ENCODE data around the gene SPATS1.
"Not testable (repeated sequence)": the region's sequence is repeated elsewhere in the genome, so short reads cannot be mapped to it uniquely, and the experiment has no call there.

SPATS1 gene

GRCh38 chr6:44327096-44327495 lies 15.4 kb upstream of the SPATS1 start:
- Mint-ChIP-seq H3K36me3 (no peaks in the 10 kb centered on the region), H3K4me1 (ENCODE audit: low read depth) (no peaks in the 10 kb centered on the region), H3K27ac (no peak overlapping the region), H3K4me3 (no peak overlapping the region), H3K9me3 (ENCODE audit: low read depth) (no peaks in the 10 kb centered on the region), H3K27me3 (peaks cover 10% of the 10 kb centered on the region)

DNA sequence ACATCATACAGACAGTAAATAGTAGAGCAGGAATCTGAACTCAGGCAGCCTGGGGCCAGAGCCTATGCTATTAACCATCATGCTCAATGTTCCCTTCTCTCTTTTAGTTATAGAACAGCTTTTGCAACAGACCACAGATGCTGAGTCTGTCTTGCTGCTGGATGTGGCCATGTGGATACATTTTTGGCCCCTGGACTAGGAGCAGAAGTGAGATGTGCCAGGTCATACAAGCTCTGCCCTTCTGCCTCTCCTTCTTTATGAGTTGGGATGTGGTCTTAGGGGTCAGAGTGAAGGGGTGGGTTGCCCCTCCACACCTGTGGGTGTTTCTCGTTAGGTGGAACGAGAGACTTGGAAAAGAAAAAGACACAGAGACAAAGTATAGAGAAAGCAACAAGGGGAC lies 14.7 kb upstream of the SPATS1 start:
- no peak overlapping the region for H3K4me3 Mint-ChIP-seq
- no peaks in the 10 kb centered on the region for H3K4me1 Mint-ChIP-seq (ENCODE audit: low read depth)
- no peak overlapping the region for H3K27ac Mint-ChIP-seq
- no peaks in the 10 kb centered on the region for H3K36me3 Mint-ChIP-seq
- H3K27me3 Mint-ChIP-seq = peaks cover 10% of the 10 kb centered on the region
- H3K9me3 Mint-ChIP-seq (ENCODE audit: low read depth) = no peaks in the 10 kb centered on the region

DNA sequence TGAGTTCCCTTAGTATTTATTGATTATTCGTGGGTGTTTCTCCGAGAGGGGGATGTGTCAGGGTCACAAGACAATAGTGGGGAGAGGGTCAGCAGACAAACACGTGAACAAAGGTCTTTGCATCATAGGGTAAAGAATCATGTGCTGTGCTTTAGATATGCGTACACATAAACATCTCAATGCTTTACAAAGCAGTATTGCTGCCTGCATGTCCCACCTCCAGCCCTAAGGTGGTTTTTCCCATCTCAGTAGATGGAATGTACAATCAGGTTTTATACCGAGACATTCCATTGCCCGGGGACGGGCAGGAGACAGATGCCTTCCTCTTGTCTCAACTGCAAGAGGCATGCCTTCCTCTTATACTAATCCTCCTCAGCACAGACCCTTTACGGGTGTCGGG lies 14.2 kb upstream of the SPATS1 start:
- not testable (repeated sequence) for H3K9me3 Mint-ChIP-seq (ENCODE audit: low read depth); H3K4me1 Mint-ChIP-seq (ENCODE audit: low read depth); H3K27ac Mint-ChIP-seq; H3K36me3 Mint-ChIP-seq; H3K4me3 Mint-ChIP-seq
- H3K27me3 Mint-ChIP-seq = peaks cover 10% of the 10 kb centered on the region

DNA sequence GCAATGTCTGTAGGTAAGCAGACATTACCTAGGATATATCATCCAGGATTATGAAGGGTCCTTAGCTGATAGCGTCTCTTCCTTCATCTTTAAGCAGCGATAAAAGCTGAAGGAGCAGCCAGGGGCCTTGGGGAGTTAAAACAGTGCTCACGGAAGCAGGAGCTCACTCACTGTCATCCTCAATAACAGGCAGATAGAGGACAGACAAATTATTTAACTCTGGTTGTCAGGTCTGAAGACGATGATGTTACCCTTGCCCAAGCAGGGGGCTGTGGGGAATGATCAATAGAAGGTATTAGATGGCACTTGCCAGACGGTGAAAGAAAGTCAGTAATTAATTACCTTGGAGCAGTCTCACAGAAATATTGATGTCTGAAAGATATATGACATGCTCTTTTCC lies 12.6 kb upstream of the SPATS1 start:
- no peaks in the 10 kb centered on the region for H3K36me3 Mint-ChIP-seq
- H3K9me3 Mint-ChIP-seq (ENCODE audit: low read depth) = no peaks in the 10 kb centered on the region
- no peak overlapping the region for H3K4me3 Mint-ChIP-seq
- no peaks in the 10 kb centered on the region for H3K4me1 Mint-ChIP-seq (ENCODE audit: low read depth)
- H3K27ac Mint-ChIP-seq = no peak overlapping the region
- peaks cover 10% of the 10 kb centered on the region for H3K27me3 Mint-ChIP-seq

DNA sequence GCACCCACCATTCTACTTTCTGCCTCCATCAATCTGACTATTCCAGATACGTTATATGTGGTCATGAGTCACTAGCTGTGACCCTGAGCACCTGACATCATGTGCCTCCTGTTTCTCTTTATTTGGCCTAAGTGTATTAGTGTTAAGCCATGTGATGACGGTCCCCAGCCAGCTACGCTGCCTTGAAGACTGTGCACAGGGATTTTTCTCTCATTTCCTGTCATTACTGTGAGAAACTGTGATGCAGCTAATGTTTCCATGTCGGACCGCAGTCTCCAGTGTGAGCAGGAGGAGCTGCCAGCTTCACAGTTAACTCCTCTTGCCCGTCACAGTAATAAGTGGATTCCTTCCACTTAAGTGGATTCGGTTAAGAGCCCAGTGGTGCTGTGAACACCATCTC lies 9.9 kb upstream of the SPATS1 start:
- H3K4me1 Mint-ChIP-seq (ENCODE audit: low read depth) = no peaks in the 10 kb centered on the region
- no peaks in the 10 kb centered on the region for H3K36me3 Mint-ChIP-seq

DNA sequence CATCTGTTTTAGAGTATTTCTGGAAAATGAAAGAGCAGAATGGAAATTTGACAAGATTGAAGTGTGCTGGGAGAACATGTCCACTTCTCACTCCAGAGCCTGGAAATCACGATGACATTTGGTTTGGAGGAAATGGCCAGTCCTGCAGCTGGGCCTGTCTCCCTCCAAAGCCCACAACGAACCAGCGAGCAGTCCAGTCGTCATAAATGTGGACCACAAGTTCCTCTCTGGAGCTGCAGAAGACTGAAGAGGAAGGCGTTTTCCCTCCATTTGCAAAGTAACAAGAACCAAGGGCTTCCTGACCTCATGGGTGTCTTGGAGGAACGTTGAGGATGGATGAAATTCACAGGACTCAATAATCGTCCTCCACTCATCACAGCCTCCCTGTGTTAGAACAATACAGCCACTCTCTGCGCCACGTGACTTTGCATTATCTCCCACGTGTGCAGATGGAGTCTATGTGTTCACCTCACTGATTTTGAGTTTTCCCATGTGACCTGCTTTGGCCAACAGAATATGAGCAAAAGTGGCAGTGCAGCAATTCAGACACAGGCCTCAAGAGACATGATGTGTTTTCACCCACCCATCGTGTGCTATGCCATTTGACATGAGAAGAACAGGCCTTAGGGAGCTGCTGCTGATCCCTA lies 9.1 kb upstream of the SPATS1 start:
- Mint-ChIP-seq H3K4me3 (no peak overlapping the region), H3K4me1 (ENCODE audit: low read depth) (no peaks in the 10 kb centered on the region), H3K27me3 (peaks cover 10% of the 10 kb centered on the region), H3K27ac (no peak overlapping the region), H3K36me3 (no peaks in the 10 kb centered on the region), H3K9me3 (ENCODE audit: low read depth) (no peaks in the 10 kb centered on the region)

More for the DNA sequence above, 9.9 kb upstream of the SPATS1 start:
- Mint-ChIP-seq H3K9me3 (ENCODE audit: low read depth) (no peaks in the 10 kb centered on the region), H3K27ac (no peak overlapping the region), H3K4me3 (no peak overlapping the region), H3K27me3 (peaks cover 10% of the 10 kb centered on the region)

- no peaks in the 10 kb centered on the region for H3K36me3 Mint-ChIP-seq
- H3K27me3 Mint-ChIP-seq = peaks cover 10% of the 10 kb centered on the region
- no peak overlapping the region for H3K27ac Mint-ChIP-seq
- no peak overlapping the region for H3K4me3 Mint-ChIP-seq
- H3K9me3 Mint-ChIP-seq (ENCODE audit: low read depth) = no peaks in the 10 kb centered on the region
- H3K4me1 Mint-ChIP-seq (ENCODE audit: low read depth) = no peaks in the 10 kb centered on the region
Observed at GRCh38 chr6:44333942-44334341, 8.5 kb upstream of the SPATS1 start.

- no peak overlapping the region for H3K27ac Mint-ChIP-seq
- peaks cover 5% of the 10 kb centered on the region for H3K27me3 Mint-ChIP-seq
- no peaks in the 10 kb centered on the region for H3K36me3 Mint-ChIP-seq
- no peak overlapping the region for H3K4me3 Mint-ChIP-seq
- no peaks in the 10 kb centered on the region for H3K4me1 Mint-ChIP-seq (ENCODE audit: low read depth)
- no peaks in the 10 kb centered on the region for H3K9me3 Mint-ChIP-seq (ENCODE audit: low read depth)
Observed at GRCh38 chr6:44335631-44336030, 6.8 kb upstream of the SPATS1 start.

GRCh38 chr6:44338228-44339122 lies 4.0 kb upstream of the SPATS1 start:
- Mint-ChIP-seq H3K27me3 (peaks cover 12% of the 10 kb centered on the region), H3K4me3 (no peak overlapping the region), H3K4me1 (ENCODE audit: low read depth) (no peaks in the 10 kb centered on the region), H3K36me3 (no peaks in the 10 kb centered on the region), H3K9me3 (ENCODE audit: low read depth) (no peaks in the 10 kb centered on the region), H3K27ac (no peak overlapping the region)

DNA sequence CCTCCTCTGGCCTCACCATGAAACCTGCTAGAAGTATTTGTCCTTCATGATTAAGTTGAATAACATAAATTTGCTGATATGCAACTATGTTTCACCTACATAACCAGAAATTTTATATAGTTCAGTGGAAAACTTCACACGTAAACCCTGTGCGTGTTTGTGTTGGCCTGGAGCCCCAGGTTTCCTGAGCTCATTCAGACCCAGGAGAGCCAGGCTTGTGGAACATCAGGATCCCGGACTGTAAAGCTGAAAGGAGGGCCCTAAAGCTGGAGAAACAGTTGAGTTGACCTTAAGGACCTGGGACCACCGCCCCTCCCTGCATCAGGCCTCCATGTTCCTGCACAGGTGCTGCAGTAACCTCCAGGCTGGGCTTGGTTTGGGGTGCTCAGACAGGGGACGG lies 3.1 kb upstream of the SPATS1 start:
- Mint-ChIP-seq H3K4me1 (ENCODE audit: low read depth) (no peaks in the 10 kb centered on the region), H3K27me3 (peaks cover 12% of the 10 kb centered on the region), H3K4me3 (no peak overlapping the region), H3K36me3 (no peaks in the 10 kb centered on the region), H3K9me3 (ENCODE audit: low read depth) (no peaks in the 10 kb centered on the region), H3K27ac (no peak overlapping the region)

DNA sequence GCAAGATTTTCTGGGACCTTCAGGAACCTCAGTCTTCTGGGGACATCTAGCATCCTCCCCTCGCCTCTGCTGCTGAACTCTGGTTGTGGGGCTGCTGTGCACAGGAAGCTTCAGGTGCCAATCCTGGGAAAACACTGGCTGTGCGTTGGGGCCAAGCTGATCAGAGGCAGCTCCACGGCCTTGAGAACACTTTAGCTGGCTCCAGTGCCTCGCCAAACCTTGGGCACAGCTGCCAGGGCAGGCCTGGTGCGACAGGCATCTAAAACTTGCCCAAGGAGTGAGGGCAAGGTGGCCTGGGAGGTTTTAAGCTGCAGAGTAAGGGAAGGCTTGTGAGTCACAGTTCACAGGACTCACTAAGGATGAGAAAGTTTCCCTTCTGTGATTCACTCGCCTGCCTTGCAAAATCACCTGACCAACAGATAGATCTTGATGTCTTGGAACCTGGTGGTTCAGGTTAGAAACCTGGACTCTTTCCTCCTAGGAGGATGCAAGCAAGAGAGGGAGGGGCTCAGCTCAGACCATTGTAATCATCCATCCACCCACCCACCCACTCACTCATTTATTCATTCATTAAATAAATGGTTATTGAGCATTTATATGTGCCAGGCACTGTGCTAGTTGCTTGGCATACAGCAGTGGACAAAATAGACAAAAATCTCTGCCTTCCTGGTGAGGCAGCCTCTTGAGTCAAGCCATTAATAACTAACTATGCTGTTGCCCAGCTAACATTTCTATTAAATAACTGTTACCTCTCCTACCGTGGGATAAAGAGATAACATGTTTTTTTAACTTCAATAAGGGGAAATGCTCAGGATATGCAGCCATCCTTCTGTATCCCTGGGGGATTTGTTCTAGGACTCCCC lies 2.5 kb upstream of the SPATS1 start:
- Mint-ChIP-seq H3K9me3 (ENCODE audit: low read depth) (no peaks in the 10 kb centered on the region), H3K36me3 (no peaks in the 10 kb centered on the region), H3K27ac (no peak overlapping the region), H3K4me3 (no peak overlapping the region), H3K27me3 (peaks cover 18% of the 10 kb centered on the region), H3K4me1 (ENCODE audit: low read depth) (no peaks in the 10 kb centered on the region)

DNA sequence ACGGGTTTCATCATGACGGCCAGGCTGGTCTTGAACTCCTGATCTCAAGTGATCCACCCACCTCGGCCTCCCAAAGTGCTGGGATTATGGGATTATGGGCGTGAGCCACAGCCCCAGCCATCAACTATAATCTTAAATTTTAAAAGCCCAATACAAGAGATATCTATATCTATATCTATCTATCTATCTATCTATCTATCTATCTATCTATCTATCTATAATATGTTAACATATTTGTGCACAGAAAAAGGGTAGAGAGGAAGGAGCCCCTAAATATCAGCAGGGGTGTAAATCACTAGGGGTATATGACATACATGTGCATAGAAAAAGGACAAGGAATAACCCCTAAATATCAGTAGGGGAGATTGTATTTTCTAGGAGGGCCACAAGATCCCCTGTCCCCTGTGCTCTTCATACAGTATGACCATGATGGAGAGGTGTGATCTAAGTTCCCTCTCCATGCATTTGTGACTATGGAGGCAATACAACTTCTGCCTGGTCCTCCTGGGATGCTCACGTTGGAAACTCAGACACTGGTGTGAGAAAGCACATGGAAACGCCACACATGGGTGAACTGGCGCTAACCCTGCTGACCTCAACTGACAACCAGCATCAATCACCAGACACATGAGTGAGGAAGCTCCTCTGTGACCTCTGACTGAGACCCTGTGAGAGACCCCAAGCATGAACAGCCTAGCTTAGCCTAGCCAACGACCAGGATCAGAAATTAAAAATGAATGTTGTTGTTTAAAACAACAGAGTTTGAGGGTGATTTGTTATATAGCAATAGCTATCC lies 1.2 kb upstream of the SPATS1 start:
- H3K9me3 Mint-ChIP-seq (ENCODE audit: low read depth) = no peaks in the 10 kb centered on the region
- no peak overlapping the region for H3K27ac Mint-ChIP-seq
- H3K36me3 Mint-ChIP-seq = no peaks in the 10 kb centered on the region
- no peak overlapping the region for H3K4me3 Mint-ChIP-seq
- H3K27me3 Mint-ChIP-seq = peaks cover 18% of the 10 kb centered on the region
- no peaks in the 10 kb centered on the region for H3K4me1 Mint-ChIP-seq (ENCODE audit: low read depth)

- Mint-ChIP-seq H3K27me3 (peaks cover 18% of the 10 kb centered on the region), H3K9me3 (ENCODE audit: low read depth) (no peaks in the 10 kb centered on the region), H3K36me3 (no peaks in the 10 kb centered on the region), H3K27ac (no peak overlapping the region), H3K4me1 (ENCODE audit: low read depth) (no peaks in the 10 kb centered on the region), H3K4me3 (no peak overlapping the region)
Observed at GRCh38 chr6:44342052-44342451, 398 bp upstream of the SPATS1 start.

- peaks cover 13% of the 10 kb centered on the region for H3K27me3 Mint-ChIP-seq
- H3K4me1 Mint-ChIP-seq (ENCODE audit: low read depth); H3K9me3 Mint-ChIP-seq (ENCODE audit: low read depth); H3K36me3 Mint-ChIP-seq; H3K27ac Mint-ChIP-seq; H3K4me3 Mint-ChIP-seq: not testable (repeated sequence)
Observed at GRCh38 chr6:44346818-44347217, 4.4 kb downstream of the SPATS1 start.

All from activated naive CD8-positive, alpha-beta T cell (primary cell).